Spleen (tissue), 7 donors: Measurements from ENCODE around the gene PMM2.

Source experiments
- CTCF ChIP-seq, 11 experiments: fragments of 200-600 bp in 7 of 11; fragments of 450-650 bp in 4 of 11; sonication (generic) in 4 of 11; IDR thresholded peaks in 8 of 11; conservative IDR thresholded peaks in 3 of 11; 1 replicate in 7 of 11; 2 replicates in 4 of 11; pipeline versions ENCODE4 v1.4.0 to v1.8.0; 2016 to 2021; ENCODE audit warnings: antibody characterized with exemption in 11 of 11, inconsistent platforms in 4 of 11, mild to moderate bottlenecking in 1 of 11
- POLR2A ChIP-seq, 3 donors: fragments of 450-650 bp; IDR thresholded peaks; one replicate each; pipeline ENCODE4 v1.5.1; 2017; ENCODE audit warnings: antibody characterized with exemption in 3 of 3, mild to moderate bottlenecking in 1 of 3
- POLR2AphosphoS5 ChIP-seq, 3 donors: sonication (generic); formaldehyde crosslinking; IDR thresholded peaks; one replicate each; pipeline ENCODE4 v1.5.1; 2017; ENCODE audit warnings: antibody characterized with exemption in 3 of 3
- donor health status: DM: no; HTN: no; CAD: no; lungs with moderate emphysema.
- donor health status: DM: no; HTN: no; CAD: no.
- donor health status: DM: no; HTN: no; CAD: no.

GRCh38 chr16:8795091-8795490, 2.5 kb upstream of the PMM2 start:
- TF ChIP-seq CTCF (IDR thresholded peaks at IDR 0.05 in 8 of 11, conservative IDR thresholded peaks at IDR 0.05 in 3 of 11) = no peak
- TF ChIP-seq POLR2A (IDR thresholded peaks at IDR 0.05) = no peak
- TF ChIP-seq POLR2AphosphoS5 (IDR thresholded peaks at IDR 0.05) = no peak
